Liver (tissue), 9 donors: ENCODE measurements around the gene CUL2. TPM values are rescaled to one million over a fixed set of nuclear protein-coding genes. Genes with fewer than 3 reads are reported as not detected.

Source experiments
- DNase-seq: peaks from one replicate; pipeline ENCODE4 v3.0.0-alpha.2; 2017; ENCODE audit warnings: low spot score
- H3K27ac ChIP-seq, 2 donors: one replicate each; pipeline ENCODE4 v1.7.0; 2013; ENCODE audit warnings: inconsistent platforms in 2 of 2, low read length in 2 of 2, control low read depth in 1 of 2, low read depth in 1 of 2, mild to moderate bottlenecking in 1 of 2
- H3K27me3 ChIP-seq, 4 donors: one replicate each; pipeline versions ENCODE4 v1.6.1 to v1.7.0; 2013; ENCODE audit warnings: low read length in 3 of 4, inconsistent platforms in 1 of 4, mild to moderate bottlenecking in 1 of 4, moderate library complexity in 1 of 4; ENCODE audit not compliant: control insufficient read depth in 4 of 4, insufficient read depth in 4 of 4
- H3K36me3 ChIP-seq, 4 donors: one replicate each; pipeline versions ENCODE4 v1.6.1 to v1.7.0; 2013; ENCODE audit warnings: low read length in 3 of 4, mild to moderate bottlenecking in 3 of 4, low read depth in 1 of 4, moderate library complexity in 1 of 4; ENCODE audit not compliant: control insufficient read depth in 4 of 4, insufficient read depth in 3 of 4
- H3K4me1 ChIP-seq, 4 donors: one replicate each; pipeline versions ENCODE4 v1.6.1 to v1.7.0; 2013; ENCODE audit warnings: low read length in 3 of 4, mild to moderate bottlenecking in 3 of 4, moderate library complexity in 1 of 4; ENCODE audit not compliant: control insufficient read depth in 4 of 4, insufficient read depth in 4 of 4
- H3K4me3 ChIP-seq, 3 donors: one replicate each; pipeline versions ENCODE4 v1.6.1 to v1.7.0; 2013; ENCODE audit warnings: low read length in 3 of 3, control low read depth in 1 of 3, low read depth in 1 of 3, mild to moderate bottlenecking in 1 of 3
- H3K9ac ChIP-seq, 2 donors: one replicate each; pipeline ENCODE4 v1.7.0; 2013; ENCODE audit warnings: low read length in 2 of 2, mild to moderate bottlenecking in 2 of 2, moderate library complexity in 2 of 2, control low read depth in 1 of 2, low read depth in 1 of 2
- H3K9me3 ChIP-seq, 4 donors: one replicate each; pipeline versions ENCODE4 v1.6.1 to v1.7.0; 2013; ENCODE audit warnings: low read length in 3 of 4; ENCODE audit not compliant: control insufficient read depth in 4 of 4
- CTCF ChIP-seq: fragments of 150-350 bp; IDR thresholded peaks from 2 replicates; pipeline ENCODE4 v1.5.1; 2017; ENCODE audit warnings: improper control_type of control experiment, low read depth, low read length; ENCODE audit not compliant: missing input control
- EGR1 ChIP-seq, 2 donors: IDR thresholded peaks; 2 replicates each; pipeline ENCODE4 v1.6.1; 2016 to 2018; ENCODE audit warnings: antibody characterized with exemption in 2 of 2, low read depth in 2 of 2
- FOXA1 ChIP-seq: IDR thresholded peaks from 2 replicates; pipeline ENCODE4 v1.6.1; 2016; ENCODE audit warnings: antibody characterized with exemption
- GABPA ChIP-seq, 2 donors: IDR thresholded peaks in 1 of 2; conservative IDR thresholded peaks in 1 of 2; 2 replicates each; pipeline ENCODE4 v1.6.1; 2016; ENCODE audit warnings: antibody characterized with exemption in 2 of 2, mild to moderate bottlenecking in 1 of 2, moderate library complexity in 1 of 2
- HNF4A ChIP-seq, 2 donors: conservative IDR thresholded peaks; 2 replicates each; pipeline ENCODE4 v1.6.1; 2016; ENCODE audit warnings: antibody characterized with exemption in 2 of 2, mild to moderate bottlenecking in 2 of 2
- HNF4G ChIP-seq: IDR thresholded peaks from 2 replicates; pipeline ENCODE4 v1.6.1; 2016; ENCODE audit warnings: antibody characterized with exemption
- JUND ChIP-seq, 2 donors: IDR thresholded peaks; 2 replicates each; pipeline ENCODE4 v1.6.1; 2016; ENCODE audit warnings: antibody characterized with exemption in 2 of 2
- MAX ChIP-seq: IDR thresholded peaks from 2 replicates; pipeline ENCODE4 v1.6.1; 2016; ENCODE audit warnings: antibody characterized with exemption
- NR2F2 ChIP-seq: IDR thresholded peaks from 2 replicates; pipeline ENCODE4 v1.6.1; 2016; ENCODE audit warnings: antibody characterized with exemption
- RAD21 ChIP-seq, 2 donors: IDR thresholded peaks; 2 replicates each; pipeline ENCODE4 v1.6.1; 2016; ENCODE audit warnings: antibody characterized with exemption in 2 of 2, mild to moderate bottlenecking in 2 of 2
- REST ChIP-seq: IDR thresholded peaks from 2 replicates; pipeline ENCODE4 v1.6.1; 2016; ENCODE audit warnings: antibody characterized with exemption, mild to moderate bottlenecking
- RXRA ChIP-seq, 2 donors: IDR thresholded peaks; 2 replicates each; pipeline ENCODE4 v1.6.1; 2017 to 2018; ENCODE audit warnings: antibody characterized with exemption in 2 of 2, mild to moderate bottlenecking in 1 of 2
- TAF1 ChIP-seq: conservative IDR thresholded peaks from 2 replicates; pipeline ENCODE4 v1.6.1; 2016; ENCODE audit warnings: antibody characterized with exemption, mild to moderate bottlenecking
- YY1 ChIP-seq: IDR thresholded peaks from 2 replicates; pipeline ENCODE4 v1.6.1; 2016; ENCODE audit warnings: antibody characterized with exemption, mild to moderate bottlenecking
- ZBTB33 ChIP-seq: IDR thresholded peaks from 2 replicates; pipeline ENCODE4 v1.6.1; 2016; ENCODE audit warnings: antibody characterized with exemption
- WGBS: extraction: QIAGEN DNeasy Blood & Tissue Kit; methylation state at CpG from one replicate; pipeline ENCODE4 v1.1.7; 2013; 5-methylcytosine and 5-hydroxymethylcytosine counted together
- polyA plus RNA-seq, 2 donors: library from polyadenylated mRNA; stranded (reverse) in 1 of 2; unstranded in 1 of 2; fragments of 200-250 nt in 1 of 2; fragments of >200 nt in 1 of 2; fragmentation: Nextera tagmentation in 1 of 2; extraction: Ambion mirVana in 1 of 2; gene quantifications; one replicate each; pipeline versions ENCODE4 v1.2.1 to v1.2.3, GENCODE V29; 2013 to 2015
- total RNA-seq, 2 donors: library from RNA; depleted of rRNA; stranded (reverse); fragments of >200 nt; gene quantifications; one replicate each; pipeline ENCODE4 v1.2.3, GENCODE V29; 2014
- TF ChIP-seq, protein P1 (sequence below): IDR thresholded peaks from 2 replicates; pipeline ENCODE4 v1.6.1; 2016; ENCODE audit warnings: antibody characterized with exemption
- donor health status: healthy.
- donor health status: healthy.
- donor health status: healthy.
- donor health status: healthy.
- donor health status: healthy.

The CUL2 gene
- total and polyA plus RNA-seq, 4 donors, result 8.6 to 14.1 (median 12.1) TPM

- WGBS, result 81% methylated on average over 2 of the region's 2 CpGs
- Histone ChIP-seq H3K4me1 (no peaks in the 10 kb centered on the region), H3K27me3 (no peaks in the 10 kb centered on the region), H3K9me3 (no peaks in the 10 kb centered on the region), H3K4me3 (no peak overlapping the region), H3K36me3 (no peaks in the 10 kb centered on the region), H3K9ac (no peak overlapping the region), H3K27ac (no peak overlapping the region)
- TF ChIP-seq ZBTB33 (no peak), JUND (IDR thresholded peaks at IDR 0.05) (no peak), RXRA (IDR thresholded peaks at IDR 0.05) (no peak), CTCF (no peak), EGR1 (IDR thresholded peaks at IDR 0.05; ENCODE audit: low read depth in 2 of 2) (no peak), YY1 (no peak), HNF4A (conservative IDR thresholded peaks at IDR 0.05) (no peak), NR2F2 (no peak), HNF4G (no peak), GABPA (IDR thresholded peaks at IDR 0.05 in 1 of 2, conservative IDR thresholded peaks at IDR 0.05 in 1 of 2) (no peak), RAD21 (IDR thresholded peaks at IDR 0.05) (no peak), MAX (no peak), TAF1 (no peak), FOXA1 (no peak), REST (no peak)
- TF ChIP-seq, protein P1, sequence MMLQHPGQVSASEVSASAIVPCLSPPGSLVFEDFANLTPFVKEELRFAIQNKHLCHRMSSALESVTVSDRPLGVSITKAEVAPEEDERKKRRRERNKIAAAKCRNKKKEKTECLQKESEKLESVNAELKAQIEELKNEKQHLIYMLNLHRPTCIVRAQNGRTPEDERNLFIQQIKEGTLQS, result no peak
- no peak for DNase-seq
Measured at GRCh38 chr10:34962866-34963265, 127.3 kb downstream of the CUL2 start.

- Histone ChIP-seq H3K9ac (no peak overlapping the region), H3K27ac (no peak overlapping the region), H3K4me3 (no peak overlapping the region), H3K9me3 (no peaks in the 10 kb centered on the region), H3K36me3 (no peaks in the 10 kb centered on the region), H3K27me3 (no peaks in the 10 kb centered on the region), H3K4me1 (no peaks in the 10 kb centered on the region)
- no peak for DNase-seq
- 79% methylated on average over 8 of the region's 8 CpGs for WGBS
- TF ChIP-seq RXRA (IDR thresholded peaks at IDR 0.05) (no peak), RAD21 (IDR thresholded peaks at IDR 0.05) (peak; percentile 51 to 53), CTCF (peak; percentile 7)
Measured at GRCh38 chr10:34960983-34961382, 129.2 kb downstream of the CUL2 start.
